NCI-H2171 treated with DMSO at 0.1 percent for 48 hours (cell line): ENCODE measurements around the gene ZFYVE21.
"Not testable (repeated sequence)": the region's sequence is repeated elsewhere in the genome, so short reads cannot be mapped to it uniquely, and the experiment has no call there.

Source experiments
- DNase-seq: peaks from one replicate; lab custom pipeline; 2025; lab: John Stamatoyannopoulos, UW

ZFYVE21 gene

GRCh38 chr14:103715052-103716000, at the start of gene ZFYVE21, which contains the start of gene XRCC3:
Gene ZFYVE21 (plus strand): TSS chr14:103715810. CDS start chr14:103715842, 32 bp downstream.
Gene XRCC3 (minus strand): TSS chr14:103715451. CDS start chr14:103711087, 4,364 bp downstream.
- DNase-seq, result peak; percentile 100

GRCh38 chr14:103667671-103668070, 47.9 kb upstream of the ZFYVE21 start:
- DNase-seq, result no peak

GRCh38 chr14:103668117-103668516, 47.5 kb upstream of the ZFYVE21 start:
- DNase-seq, result no peak

- no peak for DNase-seq
Observed at GRCh38 chr14:103669370-103669769, 46.2 kb upstream of the ZFYVE21 start.

GRCh38 chr14:103671911-103672310, 43.7 kb upstream of the ZFYVE21 start:
- no peak for DNase-seq

GRCh38 chr14:103675957-103676356, 39.7 kb upstream of the ZFYVE21 start:
- no peak for DNase-seq

GRCh38 chr14:103676881-103677675, 38.5 kb upstream of the ZFYVE21 start:
- DNase-seq, result no peak

- peak; percentile 39 for DNase-seq
Observed at GRCh38 chr14:103679351-103679750, 36.3 kb upstream of the ZFYVE21 start.

- DNase-seq, result no peak
Observed at GRCh38 chr14:103680491-103681231, 34.9 kb upstream of the ZFYVE21 start.

GRCh38 chr14:103683139-103683538, 32.5 kb upstream of the ZFYVE21 start:
- no peak for DNase-seq

- no peak for DNase-seq
Observed at GRCh38 chr14:103684471-103684870, 31.1 kb upstream of the ZFYVE21 start.

- DNase-seq, result no peak
Observed at GRCh38 chr14:103684871-103685270, 30.7 kb upstream of the ZFYVE21 start.

- no peak for DNase-seq
Observed at GRCh38 chr14:103685276-103686211, 30.1 kb upstream of the ZFYVE21 start.

GRCh38 chr14:103686831-103687485, 28.7 kb upstream of the ZFYVE21 start:
- no peak for DNase-seq

- no peak for DNase-seq
Observed at GRCh38 chr14:103687712-103688111, 27.9 kb upstream of the ZFYVE21 start.

- DNase-seq, result no peak
Observed at GRCh38 chr14:103688441-103688840, 27.2 kb upstream of the ZFYVE21 start.

GRCh38 chr14:103688906-103689902, 26.4 kb upstream of the ZFYVE21 start:
- no peak for DNase-seq

- DNase-seq, result no peak
Observed at GRCh38 chr14:103690332-103690731, 25.3 kb upstream of the ZFYVE21 start.

- not testable (repeated sequence) for DNase-seq
Observed at GRCh38 chr14:103691655-103692054, 24.0 kb upstream of the ZFYVE21 start.
